Fibroblast of peridontal ligament (primary cell): ENCODE results near the gene TRAPPC2B.

Source experiments
- DNase-seq: peaks from one replicate; pipeline ENCODE4 v3.0.0-alpha.2; 2010; ENCODE audit errors: extremely low read depth

TRAPPC2B gene

DNA sequence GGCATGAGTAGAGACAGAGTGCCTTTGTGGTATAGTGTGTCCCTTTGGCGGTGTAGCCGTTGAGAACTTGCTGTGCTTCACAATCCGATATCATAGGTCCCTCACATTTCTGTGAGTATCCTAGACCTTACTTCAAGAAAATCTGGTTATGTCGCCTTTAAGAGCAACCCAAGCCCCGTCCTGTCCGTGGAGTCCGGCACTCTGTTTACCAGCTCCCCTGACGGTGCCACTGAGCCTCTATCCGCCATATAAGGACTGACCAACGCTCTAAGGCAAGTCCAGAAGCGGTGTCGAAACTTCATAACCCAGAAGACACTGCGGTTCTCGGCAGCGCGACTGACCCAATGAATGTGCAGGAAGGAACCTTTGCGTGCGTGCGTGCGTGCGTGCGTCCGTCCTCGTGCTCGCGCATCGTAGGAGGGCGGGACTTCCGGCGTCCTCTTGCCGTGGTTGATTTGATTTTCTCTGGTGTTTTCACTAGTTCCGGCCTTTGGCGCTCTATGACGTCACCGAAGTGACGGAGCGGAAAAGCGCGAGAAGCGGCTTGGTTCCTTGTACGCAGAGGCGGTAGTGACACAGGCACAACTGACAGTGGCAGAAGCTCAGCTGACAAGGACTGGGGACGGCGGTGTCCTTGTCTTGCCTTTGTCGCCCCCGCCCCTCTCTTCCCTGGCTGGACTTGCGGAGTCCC is at the start of gene TRAPPC2B, which contains the start of gene ZNF547:
TRAPPC2B (plus strand) TSS at position 555 of the 691 bp plus-strand sequence. CDS start 1,283 bp downstream, outside the sequence.
ZNF547 (plus strand) TSS at position 555 of the 691 bp plus-strand sequence. CDS start 5,005 bp downstream, outside the sequence.
- DNase-seq, result peak; percentile 100

DNA sequence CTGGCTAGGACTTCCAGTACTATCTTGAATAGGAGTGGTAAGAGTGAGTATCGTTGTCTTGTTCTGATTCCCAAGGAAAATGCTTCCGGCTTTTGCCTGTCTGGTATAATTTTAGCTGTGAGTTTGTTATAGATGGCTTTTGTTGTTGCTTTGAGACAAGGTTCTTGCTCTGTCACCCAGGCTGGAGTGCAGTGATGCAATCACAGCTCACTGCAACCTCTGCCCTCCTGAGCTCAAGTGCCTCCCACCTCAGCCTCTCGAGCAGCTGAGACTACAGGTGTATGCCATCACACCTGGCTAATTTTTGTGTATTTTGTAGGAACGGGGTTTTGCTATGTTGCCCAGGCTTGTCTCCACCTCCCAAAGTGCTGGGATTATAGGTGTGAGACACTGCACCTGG is 49.2 kb upstream of the TRAPPC2B start:
- DNase-seq, result no peak

DNA sequence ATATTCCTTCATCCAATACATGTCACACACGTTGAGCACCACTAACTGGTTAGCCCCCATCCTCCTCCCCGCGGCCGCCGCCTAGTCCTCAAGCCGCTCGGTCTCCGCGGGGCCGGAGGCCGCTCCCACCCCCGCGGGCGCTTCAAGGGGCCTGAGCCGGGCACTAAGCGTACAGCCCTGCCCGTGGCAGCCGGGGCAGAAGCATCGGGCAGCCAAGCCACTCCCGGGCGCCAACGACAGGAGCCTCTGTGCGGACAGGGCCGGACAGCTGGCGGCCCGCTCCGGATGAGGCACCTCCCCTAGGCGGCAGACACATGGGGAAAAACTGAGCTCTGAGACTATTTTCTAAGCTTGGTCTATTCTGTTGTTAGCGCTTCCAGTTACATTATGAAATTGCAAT is 45.8 kb upstream of the TRAPPC2B start:
- no peak for DNase-seq

DNA sequence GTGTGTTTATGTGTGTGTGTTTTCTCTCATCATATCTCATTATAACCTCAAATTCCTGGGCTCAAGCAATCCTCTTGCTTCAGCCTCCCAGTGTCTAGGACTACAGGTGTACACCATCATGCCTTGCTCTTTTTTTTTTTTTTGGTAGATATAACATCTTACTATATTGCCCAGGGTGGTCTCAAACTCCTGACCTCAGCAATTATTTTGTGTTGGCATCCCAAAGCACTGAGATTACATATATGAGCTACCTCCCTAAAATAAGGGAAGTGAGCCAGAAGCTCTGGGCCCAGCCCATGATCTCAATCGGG is 43.5 kb upstream of the TRAPPC2B start:
- no peak for DNase-seq

DNA sequence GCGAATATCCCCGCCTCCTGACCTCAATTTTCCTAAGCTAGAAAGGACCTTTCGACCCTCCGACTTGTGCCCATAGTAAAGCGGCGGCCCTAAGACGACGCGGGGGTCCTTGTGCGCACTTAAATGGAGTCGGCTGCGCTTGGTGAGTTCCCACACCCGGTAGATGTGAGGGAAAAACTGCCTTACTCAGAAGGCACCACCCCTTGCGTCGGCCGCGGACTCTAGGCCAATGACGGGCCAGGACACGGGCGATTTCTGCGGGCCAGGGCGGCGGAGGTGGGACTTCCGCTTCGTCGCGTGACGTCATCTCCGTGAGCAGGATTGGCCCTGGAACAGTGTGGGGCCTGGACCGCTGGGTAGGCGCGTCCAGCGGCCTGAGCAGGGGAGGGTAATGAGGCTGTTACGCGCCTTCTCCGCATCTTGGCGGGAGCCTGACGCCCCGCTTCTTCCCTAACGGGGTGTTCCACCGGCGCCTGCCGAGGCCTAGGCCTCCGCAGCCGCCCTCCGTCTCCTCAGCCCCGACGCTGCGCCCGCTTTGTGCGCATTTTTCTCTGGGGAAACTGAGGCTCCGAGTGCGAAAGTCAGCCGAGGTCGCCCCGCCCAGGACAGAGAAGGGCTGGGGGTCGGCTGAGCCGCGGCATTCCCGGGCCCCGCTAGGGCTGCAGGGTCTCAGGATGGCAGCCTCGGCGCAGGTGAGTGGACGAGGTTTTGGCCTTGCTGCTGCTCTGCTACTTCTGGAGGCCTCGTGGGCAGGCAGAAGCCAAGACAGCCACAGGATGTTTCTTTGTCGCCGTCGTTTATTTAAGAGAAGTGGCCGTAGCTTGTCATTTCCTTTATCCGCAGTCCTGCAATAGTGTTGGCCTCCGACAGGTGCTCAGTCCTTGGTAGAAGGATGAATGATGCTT is 42.9 kb upstream of the TRAPPC2B start, which contains the start of gene ZNF543:
ZNF543 (plus strand) TSS at position 293 of the 905 bp plus-strand sequence; CDS start at position 675, 382 bp downstream.
- peak; percentile 94 for DNase-seq

DNA sequence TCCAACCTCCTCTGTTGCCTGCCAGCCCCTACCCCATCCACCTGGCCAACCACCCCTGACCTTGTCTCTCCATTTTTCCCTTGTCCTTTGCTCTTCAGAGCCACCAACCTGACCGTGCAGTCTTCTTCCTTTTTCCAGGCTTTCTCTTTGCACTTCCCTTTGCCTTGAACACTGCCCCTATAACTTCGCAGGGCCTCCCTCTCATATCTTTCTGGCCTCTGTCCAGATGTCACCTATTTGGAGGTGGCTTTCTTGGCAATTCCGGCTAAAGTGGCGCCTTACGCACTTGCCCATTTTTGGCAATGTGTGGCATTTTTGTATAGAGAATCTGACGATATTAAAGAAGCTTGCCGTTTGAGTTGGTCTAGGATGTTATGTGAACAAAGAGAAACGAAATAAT is 42.2 kb upstream of the TRAPPC2B start:
- DNase-seq, result no peak

DNA sequence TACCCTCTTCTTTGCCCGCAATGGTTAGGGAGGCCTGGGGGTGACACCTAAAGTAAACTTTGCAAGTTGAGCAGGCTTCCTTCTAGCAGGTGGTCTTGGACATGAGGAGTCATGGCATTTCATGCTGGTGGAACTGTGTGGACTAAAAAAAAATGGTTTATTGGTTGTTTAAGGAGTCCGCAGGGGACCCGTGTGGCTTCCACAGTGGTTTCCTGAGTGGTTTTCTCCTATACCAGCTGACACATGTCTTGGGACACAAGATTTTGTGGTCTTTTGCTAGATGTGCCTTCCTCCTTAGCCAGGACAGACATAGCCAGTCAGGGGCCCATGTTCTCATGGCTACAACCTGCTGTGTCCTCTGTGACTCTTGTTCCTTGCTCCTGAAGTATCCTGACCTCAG is 41.6 kb upstream of the TRAPPC2B start:
- no peak for DNase-seq

DNA sequence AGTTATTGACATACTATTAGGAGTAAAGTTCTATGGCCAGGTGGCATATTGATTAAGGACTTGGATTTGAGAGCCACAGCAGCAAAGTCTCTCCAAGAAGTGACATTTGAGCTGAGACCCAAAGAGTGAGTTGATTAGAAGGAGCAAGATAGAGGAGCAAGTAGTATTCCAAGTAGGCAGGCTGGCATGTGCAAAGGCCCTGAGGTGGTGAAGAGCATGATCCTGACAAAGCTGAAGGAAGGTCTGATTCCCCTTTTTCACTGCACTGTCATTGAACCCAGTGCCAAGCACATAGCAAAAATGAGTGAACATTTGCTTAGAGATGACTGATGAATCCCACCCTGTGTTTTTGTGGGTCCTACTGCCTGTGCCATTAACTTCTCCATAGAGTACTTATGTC is 38.4 kb upstream of the TRAPPC2B start:
- DNase-seq, result no peak

DNA sequence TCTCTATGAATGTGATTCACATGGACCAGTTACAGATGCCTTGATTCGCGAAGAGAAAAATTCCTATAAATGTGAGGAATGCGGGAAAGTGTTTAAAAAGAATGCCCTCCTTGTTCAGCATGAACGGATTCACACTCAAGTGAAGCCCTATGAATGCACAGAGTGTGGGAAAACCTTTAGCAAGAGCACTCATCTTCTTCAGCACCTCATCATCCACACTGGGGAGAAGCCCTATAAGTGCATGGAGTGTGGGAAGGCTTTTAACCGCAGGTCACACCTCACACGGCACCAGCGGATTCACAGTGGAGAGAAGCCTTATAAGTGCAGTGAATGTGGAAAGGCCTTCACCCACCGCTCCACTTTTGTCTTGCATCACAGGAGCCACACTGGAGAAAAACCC is 35.4 kb upstream of the TRAPPC2B start:
- DNase-seq, result no peak

DNA sequence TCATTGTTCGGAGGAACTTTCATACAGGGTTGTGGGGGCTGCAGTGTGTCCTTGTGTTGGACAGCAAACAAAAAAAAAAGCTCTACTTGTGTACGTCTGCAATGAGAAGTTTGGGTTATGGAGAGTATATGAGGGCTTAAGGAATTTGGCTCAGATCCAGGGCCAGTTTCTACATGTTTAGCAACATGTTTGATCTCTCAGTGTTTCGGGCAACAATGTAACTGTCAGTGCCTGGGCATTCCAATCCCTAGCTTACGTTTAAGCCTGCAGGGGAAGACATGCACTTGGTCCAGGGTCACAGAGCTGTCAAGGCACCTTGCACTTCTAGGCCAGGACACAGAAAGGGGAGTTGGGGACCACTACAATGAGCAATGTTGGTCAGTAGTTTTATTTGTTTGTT is 29.2 kb upstream of the TRAPPC2B start:
- DNase-seq, result peak; percentile 10

DNA sequence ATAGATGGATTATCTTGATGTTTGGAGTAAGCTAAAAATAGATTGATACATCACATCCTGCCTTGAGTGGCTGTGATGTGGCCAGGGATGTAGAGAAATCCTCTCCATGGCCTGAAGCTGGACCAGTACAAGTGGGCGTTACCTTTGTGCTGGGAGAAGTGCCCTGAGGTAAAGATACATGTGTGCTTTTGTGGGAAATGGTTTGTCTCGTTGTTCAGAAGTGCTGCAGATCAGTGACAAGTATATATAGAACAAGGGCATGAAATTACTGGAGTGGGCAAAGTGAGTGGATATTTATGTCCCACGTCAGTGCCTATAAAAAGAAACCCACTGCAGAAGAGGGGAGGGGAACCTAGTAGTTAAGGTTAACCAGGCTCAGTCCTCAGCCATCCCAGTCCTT is 24.5 kb upstream of the TRAPPC2B start:
- DNase-seq, result peak; percentile 27

DNA sequence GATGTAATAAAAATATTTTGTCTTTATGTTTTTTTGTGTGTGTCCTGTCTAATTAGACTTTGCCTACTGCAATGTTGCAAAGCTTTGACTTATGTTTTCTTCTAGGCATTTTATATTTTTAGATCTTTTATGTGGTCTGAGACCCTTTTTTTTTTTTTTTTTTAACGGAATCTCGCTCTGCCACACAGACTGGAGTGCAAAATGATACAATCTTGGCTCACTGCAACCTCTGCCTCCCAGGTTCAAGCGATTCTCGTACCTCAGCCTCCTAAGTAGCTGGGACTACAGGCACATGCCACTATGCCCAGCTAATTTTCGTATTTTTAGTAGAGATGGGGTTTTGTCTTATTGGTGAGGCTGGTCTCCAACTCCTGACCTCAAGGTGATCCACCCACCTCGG is 20.8 kb upstream of the TRAPPC2B start:
- DNase-seq, result no peak

DNA sequence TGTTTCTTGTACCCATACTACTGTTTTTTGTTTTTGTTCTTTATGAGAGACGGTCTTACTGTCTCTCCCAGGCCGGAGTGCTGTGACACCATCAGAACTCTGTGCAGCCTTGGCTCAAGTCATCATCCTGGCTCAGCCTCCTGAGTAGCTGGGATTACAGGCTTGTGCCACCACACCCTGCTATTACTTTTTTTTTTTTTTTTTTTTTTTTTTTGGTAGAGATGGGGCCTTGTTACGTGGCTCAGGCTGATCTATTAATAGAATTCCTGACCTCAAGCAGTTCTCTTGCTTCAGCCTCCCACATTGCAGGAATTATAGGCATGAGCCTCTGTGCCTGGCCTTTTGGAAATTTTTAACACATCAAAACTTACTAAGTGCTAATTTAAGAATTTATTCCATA is 15.2 kb upstream of the TRAPPC2B start:
- DNase-seq, result peak; percentile 57

DNA sequence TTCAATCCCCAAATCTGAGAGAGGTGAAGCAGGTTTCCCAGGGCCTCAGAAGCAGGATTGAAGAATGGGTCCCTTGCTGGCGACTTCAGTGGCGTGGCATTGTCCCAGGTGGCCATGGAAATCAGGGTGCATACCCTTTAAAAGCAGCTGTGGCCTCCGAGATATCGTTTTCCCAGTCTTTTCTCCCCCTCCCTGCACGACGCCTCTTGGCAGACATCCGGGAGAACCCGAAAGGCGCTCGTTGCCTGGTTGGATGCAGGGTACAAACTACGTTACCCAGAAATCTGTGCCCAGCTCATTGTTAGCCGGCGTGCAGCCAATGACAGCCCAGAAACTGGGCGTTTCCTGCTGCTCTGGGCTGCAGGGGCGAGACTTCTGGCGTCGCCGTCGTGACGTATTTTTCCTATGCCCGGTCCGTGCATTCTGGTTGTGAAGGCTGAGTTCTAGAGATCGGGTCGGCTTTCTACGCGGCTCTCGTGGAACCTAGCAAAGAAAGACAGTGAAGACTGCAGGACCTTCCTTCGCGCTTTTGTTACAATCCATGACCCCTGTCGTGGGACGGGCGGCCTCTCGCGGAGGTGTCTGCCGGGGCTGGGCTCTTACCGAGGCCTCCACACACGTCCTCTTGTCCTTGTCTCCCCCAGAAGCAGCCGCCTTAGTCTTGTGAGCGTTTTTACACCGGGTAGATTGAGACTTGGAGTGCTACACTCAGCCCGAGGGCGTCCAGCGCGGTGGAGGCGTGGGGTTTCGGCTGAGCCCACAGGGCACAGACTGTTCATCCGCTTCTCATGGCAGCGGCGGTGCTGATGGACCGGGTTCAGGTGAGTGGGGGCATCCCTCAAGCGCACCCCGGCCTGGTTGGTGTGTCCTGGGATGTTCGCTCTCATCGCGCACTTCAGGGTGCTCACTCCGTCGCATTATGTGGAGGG is 12.2 kb upstream of the TRAPPC2B start, which contains the start of gene ZNF304:
ZNF304 (plus strand) TSS at position 395 of the 929 bp plus-strand sequence; CDS start at position 789, 394 bp downstream.
- DNase-seq, result peak; percentile 95

DNA sequence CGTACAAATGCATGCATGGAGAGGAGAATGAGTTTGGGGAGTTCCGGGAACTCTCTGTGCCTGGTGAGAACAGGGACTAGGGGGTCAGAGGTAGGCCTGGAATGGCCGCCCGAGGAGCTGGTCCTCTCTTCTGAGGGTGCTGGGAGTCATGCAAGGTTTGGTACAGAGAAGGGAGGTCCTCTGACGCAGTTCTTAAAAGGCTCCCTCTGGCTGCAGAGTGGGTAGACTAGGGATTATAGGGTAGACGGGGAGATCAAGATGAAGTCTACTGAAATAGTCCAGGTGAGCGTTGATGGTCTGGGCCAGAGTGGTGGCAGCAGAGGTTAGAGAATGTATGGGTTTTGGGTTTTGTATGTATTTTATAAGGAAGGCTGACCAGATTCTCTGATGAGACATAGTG is 11.5 kb upstream of the TRAPPC2B start:
- peak; percentile 12 for DNase-seq

DNA sequence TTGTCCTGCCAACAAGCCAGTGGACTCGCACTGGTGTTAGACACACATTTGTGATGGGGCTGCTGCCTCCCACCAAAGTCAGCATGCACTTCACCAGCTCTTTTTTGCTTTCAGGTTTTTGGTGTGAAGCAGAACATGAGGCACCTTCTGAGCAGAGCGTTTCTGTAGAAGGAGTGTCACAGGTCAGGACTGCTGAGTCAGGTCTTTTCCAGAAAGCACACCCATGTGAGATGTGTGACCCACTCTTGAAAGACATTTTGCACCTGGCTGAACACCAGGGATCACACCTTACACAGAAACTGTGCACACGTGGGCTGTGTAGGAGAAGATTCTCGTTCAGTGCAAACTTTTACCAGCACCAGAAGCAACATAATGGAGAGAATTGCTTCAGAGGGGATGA is 7.4 kb upstream of the TRAPPC2B start:
- no peak for DNase-seq

DNA sequence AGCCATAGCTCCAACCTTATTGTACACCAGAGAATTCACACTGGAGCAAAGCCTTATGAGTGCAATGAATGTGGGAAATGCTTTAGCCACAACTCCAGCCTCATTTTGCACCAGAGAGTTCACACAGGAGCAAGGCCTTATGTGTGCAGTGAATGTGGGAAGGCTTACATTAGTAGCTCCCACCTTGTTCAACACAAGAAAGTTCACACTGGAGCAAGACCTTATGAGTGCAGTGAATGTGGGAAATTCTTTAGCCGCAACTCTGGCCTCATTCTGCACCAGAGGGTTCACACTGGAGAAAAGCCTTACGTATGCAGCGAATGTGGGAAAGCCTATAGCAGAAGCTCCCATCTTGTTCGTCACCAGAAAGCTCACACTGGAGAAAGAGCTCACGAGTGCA is 5.9 kb upstream of the TRAPPC2B start:
- no peak for DNase-seq

DNA sequence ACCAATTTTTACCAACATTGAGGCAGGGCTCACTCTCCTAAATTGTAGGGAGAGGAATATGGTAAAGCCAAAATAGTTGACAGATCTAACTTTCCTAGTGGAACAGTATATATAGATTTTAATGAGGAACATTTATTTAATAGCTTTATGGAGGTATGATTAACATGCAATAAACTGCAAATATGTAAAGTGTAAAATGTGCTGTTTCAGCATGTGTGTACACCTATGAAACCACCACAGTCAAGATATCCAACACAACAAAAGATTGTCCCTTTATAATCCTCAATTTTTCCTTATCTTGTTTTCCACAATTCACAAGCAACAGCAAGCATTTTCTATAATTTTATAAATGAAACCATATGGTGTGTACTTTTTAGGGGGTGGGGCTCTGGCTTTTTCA is 4.1 kb upstream of the TRAPPC2B start:
- no peak for DNase-seq

DNA sequence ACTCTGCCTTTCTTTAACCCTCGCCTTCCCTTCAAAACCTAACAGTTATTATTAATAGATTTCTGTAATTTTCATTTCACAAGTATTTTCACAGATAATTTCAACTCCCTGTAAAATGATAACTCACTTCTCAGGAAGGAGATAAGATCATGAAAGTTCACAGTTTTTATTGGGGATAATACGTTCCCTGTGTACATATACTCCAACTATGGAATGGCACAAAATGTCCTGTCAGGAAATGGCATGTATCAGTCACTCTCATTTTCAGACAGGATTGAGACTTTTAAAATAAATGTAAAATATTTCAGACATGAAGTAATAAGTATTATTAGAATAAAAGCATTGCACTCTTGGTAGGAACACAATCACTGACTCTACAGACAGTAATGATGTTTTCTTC is 932 bp upstream of the TRAPPC2B start:
- DNase-seq, result no peak

DNA sequence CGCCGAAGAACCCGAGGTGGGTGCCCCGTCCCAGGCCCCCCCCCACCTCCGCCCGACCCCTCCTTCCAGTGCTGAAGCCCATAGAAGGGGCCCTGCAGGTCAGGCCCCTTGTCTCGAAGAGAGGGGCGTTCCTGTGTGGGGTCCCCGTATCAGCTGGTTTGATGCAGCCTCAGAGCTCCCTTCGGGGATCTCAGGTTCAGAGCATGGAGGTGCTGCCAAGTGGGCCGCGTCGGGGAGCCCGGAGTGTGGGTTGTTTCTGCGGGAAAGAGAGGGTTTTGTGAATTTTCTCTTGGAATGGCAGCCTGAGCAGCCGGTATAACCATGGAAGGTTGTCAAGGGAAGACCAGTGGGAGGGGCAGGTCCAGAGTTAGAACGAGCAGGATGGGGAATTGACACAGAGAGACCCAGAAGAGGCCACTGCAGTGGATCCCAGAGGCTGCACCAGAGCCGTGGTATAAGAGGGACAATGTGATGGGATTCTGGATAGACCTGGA is 384 bp downstream of the TRAPPC2B start:
- DNase-seq, result peak; percentile 30

DNA sequence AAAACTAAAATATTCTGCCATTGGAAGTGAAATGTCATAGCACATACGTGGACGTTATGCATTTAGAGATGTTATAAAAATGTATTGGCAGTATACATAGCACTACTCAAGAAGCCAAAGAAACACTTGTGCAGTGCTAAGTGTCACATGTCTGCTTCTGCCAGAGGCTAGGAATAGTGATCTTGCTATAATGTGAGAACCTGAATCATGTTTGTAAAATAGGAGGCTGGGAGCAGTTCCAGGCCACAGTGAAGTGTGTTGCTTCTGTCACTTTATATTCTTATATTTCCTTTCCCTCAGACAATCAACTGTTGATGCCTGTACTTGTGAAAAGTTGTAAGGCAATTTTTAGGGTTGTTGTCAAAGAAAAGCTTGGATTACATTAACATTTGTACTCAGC is 3.4 kb downstream of the TRAPPC2B start:
- no peak for DNase-seq

DNA sequence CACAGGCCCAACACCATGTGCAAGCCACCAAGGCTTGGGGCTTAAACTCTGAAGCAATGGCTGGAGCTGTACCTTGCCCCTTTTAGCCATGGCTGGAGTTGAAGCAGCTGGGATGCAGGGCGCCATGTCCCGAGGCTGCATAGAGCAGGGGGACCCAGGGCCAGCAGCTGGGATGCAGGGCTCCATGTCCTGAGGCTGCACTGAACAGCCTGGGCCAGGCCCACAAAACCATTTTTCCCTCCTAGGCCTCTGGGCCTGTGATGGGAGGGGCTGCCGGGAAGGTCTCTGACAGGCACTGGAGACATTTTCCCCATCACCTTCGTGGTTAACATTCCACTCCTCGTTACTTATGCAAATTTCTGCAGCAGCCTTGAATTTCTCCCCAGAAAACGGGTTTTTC is 10.8 kb downstream of the TRAPPC2B start:
- no peak for DNase-seq
